HG03060 (cell line): ENCODE results near the gene SCUBE1.

Experiments
- ATAC-seq: cut with Tn5 transposase; IDR thresholded peaks from one replicate; pipeline ENCODE4 v1.9.1; 2021; ENCODE audit warnings: low read depth, moderate number of reproducible peaks; ENCODE audit not compliant: unreplicated experiment

Gene SCUBE1

DNA sequence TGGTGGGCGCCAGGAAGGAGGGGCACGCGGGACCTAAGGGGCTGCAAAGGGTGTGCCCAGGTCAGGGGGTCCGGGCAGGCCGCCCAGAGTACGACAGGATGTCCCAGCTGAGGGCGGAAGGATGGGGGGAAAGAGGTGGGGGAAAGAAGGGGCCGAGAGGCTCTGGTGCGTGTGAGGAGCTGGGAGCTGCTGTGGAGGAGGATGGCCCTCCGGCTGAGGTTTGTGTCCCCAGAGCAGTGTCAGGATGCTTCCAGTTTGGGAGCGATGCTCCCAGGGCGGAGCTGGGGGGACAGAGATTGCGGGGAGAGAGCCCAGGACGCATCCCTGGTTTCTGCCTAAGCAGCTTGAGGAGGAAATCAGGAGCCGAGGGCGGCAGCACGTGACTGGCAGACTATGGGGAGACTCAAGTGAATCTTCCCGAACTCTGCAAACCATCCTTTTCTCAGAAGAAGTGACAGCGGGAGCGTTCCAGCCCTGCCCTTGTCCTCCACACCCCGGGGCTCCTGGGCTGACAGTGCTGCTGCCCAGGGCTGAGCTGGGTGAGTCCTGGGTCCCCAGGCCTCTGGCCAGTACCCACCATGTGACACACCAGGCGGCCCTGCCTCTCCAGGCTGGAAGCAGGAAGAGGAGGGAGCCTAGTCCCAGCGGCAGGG, 136.5 kb downstream of the SCUBE1 start:
- ATAC-seq = no peak

DNA sequence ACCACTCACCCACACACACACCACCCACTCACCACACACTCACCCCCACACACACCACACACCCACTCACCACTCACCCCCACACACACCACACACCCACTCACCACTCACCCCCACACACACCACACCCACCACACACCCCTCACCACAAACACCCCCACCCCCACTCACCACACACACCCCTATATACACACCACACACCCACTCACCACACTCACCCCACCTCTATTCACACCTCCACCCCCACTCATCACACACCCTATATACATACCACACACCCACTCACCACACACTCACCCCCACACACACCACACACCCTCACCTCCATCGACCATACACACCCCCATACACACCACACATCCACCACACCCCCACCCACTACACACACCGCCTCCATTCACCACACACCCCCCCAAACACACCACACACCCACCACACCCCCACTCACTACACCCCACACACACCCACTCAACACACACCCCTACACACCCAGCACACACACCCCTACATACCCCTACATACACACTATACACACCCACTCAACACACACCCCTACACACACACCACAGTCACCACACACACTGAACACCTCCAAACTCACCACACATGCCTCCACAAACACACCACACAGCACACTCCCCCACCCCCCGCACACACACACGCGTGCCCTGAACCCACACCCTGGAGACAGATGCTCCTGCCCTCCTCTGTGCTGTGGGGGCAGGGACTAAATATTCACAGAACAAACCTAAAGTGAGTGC, 137.2 kb downstream of the SCUBE1 start:
- no peak for ATAC-seq

DNA sequence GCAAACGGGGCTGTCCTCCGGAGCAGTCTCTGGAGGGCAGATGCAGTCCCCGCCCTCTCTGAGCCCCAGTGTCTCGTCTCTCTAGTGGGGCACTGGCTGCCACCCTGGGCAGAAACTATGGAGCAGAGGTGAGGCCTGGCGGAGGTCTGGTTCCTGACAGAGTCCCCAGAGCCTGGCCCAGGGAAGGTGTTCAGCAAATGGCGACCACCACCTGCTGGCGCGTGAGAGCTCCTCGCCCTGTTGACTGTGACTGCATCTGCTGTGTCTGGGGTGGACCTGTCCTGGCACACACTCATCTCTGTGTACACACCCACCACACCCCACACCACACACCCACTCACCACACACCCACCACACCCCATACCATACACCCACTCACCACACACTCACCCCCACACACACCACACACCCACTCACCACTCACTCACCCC, 137.9 kb downstream of the SCUBE1 start:
- ATAC-seq = no peak

DNA sequence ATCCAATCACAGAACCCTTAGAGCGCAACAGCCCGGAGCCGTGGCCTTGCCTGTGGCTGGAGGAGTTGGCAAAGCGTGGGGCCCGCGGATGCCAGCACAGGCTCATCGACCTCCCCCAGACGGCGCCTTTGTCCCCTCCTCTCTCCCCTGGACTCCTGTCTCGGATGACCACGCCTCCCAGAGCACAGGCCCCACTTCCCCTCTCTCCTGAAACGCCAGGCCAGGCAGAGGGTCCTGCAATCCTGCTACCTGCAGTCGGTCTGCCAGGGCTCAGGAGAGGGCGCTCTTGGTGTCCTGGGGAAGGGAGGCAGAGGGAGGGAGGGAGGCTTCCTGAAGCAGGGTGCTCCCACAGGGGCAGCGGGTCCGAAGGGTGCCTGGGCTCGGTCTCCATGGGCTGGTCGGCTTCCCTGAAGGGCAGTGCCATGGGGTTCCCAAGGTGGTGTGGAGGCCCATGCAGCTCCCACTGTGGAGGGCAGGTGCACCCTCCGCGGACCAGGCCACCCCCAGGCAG, 139.6 kb downstream of the SCUBE1 start:
- no peak for ATAC-seq

DNA sequence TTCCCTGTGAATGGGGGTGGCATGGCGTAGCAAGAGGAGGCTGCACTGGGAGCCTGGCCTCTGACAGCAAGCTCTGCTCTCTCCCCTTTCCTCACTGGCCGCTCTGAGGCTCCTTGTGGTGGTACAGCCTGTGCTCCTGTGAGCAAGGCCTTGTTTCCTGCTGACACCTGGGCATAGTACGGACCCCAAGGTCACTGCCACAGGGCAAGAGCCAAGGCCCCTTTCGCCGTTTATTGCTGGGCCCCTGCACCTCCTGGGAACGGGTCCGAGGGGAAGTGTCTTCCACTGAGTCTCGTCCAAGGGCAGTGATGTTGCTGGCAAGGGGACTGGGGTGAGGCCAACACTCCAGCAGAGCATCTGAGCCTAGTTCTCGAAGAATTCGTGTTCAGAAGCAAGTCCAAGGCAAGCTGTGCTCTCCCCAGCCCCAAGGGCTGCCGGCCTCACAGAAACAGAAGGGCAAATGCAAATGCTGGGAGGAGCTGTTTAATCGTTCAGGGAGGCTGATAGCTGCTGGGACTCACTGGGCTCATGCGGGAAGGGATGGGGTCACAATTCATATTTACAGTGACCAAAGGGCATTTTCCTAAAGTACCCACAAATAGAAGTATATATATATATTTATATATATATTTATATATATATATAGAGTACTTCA, 140.3 kb downstream of the SCUBE1 start:
- no peak for ATAC-seq

DNA sequence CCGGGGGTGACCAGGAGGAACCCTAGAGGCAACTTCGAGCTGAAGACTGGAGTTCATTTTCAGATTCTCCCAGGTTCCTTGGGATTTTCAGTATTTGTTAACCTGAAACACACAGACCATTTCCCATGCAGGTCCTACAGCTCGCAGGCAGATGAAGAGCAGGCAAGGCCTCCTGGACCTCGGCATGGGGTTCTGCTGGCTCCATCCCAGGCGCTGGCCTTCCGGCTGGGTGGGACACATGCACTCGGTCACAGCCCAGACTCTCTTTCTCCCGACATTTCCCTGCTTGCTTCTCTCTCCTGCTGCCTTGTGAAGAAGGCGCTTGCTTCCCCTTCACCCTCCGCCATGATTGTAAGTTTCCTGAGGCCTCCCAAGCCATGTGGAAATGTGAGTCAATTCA, 140.8 kb downstream of the SCUBE1 start:
- no peak for ATAC-seq

DNA sequence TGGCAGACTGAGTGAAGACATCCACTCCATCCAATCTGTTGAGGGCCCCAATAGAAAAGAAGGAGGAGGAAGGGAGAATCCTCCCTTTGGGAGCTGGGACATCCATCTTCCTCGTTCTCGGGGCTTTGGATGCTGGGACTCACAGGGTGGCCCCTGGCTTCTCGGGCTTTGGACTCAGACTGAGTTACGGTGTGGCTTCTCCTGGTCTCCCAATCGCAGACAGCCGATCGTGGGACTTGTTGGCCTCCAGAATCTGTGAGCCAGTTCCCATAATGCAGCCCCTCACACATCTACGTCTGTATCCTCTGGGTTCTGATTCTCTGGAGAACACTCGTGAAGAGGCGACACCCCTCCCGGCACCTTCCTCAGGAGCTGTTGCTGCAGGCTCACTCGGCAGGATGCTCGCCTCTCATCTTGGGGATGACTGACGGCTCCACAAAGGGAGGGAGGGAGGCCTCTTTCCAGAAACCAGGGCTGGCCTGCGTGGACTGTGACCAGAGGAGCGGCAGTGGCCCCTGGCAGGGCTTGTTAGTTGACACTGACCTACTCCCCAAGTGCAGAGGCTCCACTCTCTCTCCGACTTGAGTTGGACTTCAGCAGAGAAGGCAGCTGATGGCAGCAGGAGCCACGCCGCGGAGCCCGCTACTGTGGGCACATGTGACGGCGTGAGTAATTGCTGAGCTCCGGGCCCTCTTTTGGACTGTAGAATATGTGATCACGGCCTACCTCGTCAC, 141.5 kb downstream of the SCUBE1 start:
- no peak for ATAC-seq

DNA sequence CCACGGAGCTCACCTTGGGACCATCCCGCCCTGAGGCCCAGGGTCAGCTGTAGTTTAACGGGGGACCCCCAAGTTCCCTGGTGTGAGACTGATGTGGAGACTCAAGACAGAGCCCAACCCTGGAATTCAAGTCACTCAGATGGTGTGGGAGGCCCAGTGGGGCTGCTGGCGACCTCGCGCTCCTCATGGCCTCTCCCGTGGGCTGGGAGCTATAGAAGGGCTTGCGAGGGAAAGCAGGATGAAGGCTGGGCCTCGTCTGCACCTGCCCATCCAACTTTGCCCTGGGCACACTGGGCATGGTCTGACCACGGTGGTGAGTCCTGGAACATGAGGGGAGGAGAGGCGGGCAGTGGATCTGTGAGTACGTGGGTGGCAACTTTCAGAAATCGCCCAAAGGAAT, 142.6 kb downstream of the SCUBE1 start:
- ATAC-seq = no peak

DNA sequence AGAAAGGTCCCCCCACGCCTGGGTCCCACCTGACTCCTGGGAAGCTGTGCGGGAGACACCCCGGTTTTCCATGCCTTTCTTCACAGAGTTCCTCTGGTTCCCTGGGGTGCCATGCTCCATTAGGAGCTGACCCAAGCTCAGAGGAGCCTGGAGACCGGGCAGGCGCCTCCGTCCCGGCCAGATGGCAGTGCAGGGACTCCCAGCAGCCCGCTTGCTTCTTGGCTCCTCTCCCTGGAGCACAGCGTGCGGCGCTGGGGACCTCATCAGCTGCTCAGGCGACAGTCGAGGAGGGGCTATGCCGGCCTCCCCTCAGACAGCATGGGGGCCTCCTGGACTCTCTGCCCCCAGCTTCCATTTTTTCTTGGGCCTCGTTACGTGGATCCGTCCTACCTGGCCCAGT, 143.1 kb downstream of the SCUBE1 start:
- no peak for ATAC-seq

DNA sequence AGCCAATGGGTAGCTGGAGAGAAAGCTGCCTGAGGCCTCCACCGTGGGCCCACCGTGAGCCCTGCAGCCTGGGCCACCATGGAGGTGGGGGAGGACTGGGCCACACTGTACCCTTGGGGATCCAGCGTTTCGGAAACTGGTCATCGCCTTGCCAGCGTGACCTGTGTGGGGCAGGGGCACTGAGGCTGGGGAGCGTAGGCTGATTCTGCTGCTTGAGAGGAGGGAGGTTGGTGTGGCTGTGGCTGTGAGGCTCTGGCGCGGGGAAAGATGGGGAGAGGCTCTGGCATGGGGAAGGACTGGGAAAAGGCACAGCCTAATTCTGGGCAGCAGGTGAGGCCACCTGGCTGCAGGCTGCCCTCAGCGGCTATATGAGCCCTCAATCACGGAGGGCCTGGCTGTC, 143.6 kb downstream of the SCUBE1 start:
- no peak for ATAC-seq

DNA sequence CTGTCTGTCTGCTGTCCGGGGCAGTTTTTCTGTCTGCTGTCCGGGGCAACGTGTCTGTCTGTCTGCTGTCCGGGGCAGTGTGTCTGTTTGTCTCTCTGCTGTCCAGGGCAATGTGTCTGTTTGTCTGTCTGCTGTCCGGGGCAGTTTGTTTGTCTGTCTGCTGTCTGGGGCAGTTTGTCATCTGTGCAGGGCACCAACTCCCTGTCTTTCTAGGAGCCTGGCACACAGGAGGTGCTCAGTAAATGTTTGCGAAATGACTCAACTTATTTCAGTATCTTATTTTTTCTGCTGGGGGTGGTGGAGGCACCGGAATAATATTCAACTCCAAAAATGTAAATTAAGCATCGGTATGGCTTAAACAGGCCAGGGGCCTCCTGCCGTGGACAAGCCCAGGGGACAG, 144.2 kb downstream of the SCUBE1 start:
- ATAC-seq = no peak

DNA sequence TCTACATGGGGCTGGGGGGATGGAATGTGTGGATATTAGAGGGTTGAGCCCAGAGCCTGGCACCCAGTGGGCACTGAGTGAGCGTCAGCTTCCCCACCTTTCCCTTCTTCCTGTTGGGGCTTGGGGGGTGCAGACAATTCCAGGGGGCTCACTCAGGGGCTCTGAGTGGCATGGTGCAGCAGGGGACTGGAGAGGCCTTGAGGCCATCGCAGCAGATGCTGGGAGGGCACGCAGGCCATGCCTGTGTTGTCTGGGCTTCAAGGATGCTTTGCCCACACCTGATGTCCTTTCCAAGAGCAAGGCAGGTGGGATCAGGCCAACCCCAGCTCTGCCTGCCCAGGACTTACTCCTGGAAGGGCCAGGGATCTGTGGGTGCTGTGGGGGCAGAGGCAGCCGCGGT, 145.0 kb downstream of the SCUBE1 start:
- ATAC-seq = no peak

DNA sequence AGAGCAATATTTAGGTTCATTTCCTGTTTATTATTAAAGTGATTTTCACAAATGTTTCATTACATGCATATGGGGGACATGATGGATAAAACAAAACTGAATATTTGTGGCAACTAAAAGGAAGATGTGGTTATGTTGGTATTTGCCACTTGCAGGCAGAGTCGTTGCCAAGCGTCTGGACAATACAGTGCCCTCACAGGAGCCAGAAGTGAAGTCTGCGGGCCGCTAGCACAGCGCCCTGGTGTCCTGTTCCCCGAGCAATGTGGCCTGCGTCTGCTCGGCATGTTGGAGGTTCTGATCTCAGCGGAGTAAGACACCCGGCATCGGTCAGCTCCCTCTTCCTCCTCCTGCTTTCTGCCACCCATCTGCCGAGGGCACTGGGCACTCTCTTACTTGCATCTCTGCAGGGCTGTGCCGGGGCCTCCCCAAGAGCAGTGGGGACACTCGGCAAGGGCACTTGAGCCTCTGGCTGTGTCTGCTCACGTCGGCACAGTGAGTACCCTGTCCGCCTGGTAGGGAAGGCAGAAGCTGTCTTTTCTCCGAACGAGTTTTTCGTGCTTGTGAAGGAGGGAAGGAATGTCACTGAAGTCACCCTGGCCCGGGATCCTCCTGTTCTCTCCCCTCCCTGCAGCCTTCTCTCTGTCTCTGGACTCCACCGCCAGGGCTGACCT, 145.8 kb downstream of the SCUBE1 start:
- no peak for ATAC-seq

DNA sequence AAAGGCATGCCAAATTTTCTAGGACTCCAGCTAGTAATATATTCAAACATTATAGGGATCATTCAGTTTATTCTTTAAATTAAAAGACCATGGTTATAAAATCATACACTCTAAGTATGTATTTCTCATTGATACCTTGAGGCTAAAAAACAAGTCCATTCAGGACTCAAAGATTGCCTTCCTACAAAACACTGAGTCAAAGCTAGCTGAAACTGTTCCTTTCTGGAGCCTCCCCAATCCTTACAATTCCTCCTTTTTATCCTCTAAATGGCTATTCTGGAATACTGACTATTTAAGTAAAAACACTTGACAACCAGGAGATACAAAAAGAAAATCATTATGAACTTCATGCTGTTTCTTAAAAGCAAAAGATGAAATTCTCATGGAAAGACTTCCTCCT, 151.3 kb downstream of the SCUBE1 start:
- ATAC-seq = no peak

DNA sequence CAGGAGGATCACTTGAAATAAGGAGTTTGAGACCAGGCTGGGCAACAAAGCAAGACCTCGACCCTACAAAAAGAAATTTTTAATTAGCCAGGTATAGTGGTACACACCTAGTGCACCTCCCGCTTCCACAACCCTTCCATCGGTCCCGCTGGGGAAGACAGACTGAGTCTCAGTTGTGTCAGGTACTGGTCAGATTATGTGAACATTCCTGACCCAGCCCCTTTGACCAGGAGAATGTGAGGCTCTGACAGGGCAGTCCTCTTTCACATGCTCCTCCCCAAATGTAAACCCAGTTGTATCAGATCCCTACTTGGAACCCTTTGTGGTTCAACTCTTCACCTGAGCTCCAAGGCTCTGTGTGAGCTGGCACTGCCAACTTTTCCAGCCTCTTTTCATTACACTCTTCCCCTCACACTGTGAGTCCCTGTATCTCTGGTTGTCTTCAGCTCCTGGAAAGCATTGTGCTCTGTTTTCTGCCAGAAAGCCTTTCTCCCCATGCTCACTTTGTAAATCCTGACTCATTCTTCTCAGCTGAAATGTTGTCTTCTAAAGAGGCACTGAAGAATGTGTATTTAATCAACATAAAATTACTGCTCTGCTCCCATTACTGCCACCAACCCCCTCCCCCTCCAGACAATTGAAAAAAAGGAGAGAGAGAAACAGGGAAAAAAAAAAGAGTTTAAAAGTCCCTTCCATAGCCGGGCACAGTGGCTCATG, 154.2 kb downstream of the SCUBE1 start:
- ATAC-seq = no peak

DNA sequence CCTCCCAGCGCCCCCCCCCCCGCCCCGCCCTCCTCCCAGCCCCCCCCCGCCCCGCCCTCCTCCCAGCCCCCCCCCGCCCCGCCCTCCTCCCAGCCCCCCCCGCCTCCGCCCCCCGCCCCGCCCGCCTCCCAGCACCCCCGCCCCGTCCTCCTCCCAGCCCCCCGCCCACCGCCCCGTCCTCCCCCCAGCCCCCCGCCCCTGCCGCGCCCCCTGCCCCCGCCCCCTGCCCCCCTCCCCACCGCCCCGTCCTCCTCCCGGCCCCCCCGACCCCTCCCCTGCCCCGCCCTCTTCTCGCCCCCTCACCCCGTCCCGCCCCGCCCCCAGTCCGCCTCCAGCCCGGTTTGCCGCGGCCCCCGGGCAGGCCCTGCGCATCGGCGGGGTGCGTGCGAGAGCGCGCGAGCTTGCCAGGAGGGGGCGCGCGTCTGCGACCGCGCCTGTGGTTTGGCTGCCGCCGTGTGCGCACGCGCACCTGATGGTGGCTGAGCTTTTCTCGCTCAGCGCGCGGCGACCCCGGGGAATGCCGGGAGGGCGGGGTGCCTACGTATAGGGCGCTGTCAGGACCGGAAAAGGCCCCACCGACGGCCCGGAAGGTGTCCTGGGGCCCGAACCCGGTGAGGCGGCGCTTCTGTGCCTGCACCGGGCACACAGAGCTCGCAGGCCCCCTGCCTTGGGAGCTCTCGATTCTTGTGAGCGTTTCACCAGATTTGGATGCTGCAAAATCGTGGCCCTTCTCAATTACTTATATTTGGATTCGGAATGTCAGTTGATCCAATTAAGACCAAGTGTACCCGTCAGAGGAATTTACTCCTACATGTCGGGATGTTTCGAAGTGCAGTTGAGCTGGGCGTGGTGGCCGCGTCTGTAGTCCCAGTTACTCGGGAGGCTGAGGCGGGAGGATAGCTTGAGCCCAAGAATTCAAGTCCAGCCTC, 155.7 kb downstream of the SCUBE1 start:
- ATAC-seq = peak; percentile 58

DNA sequence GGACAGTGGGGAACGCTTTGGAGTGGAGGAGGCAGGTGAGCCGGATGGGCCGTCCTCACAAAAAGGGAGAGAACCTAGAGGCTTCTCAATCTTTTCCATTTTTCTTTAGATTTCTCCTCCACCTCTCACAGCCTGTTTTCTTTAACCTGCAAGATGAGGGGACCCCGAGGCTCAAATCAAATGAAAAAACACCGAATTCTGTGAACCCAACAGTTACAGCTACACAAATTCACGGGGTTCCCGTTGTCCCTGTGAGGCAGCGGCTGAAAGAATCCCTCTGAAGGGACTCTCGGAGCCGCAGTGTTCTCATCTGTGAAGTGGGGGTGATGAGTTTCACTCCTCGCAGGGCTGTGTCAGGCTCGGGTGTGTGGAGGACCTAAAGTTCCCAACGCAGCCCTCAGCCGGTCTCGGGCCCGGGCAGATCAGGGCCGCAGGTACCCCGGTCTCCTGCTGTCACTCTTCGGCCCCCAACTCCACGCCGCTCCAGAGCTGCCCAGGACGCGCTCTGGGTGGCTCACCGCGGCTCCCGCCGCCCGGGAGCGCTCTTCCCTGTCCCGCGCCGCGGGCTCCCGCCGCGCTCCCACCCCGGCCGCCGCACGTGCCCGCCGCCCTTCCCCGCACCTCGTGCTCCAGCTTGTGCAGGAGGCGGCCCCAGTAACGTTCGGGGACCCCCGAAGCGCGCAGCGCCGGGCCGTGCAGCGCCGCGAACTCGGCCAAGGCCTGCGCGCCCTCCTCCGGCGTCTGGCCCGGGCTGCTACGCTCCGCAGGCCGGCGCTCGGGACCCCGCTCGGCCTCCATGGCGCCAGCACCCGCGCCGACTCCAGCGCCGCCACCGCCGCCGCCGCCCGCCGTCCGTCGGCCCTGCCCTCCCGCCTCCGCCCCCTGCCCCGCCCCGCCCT, 156.7 kb downstream of the SCUBE1 start, which contains the start of gene TTLL12:
TSS of gene TTLL12 (minus strand) at position 863 of the 899 bp plus-strand sequence. CDS start at position 798, 65 bp downstream.
- no peak for ATAC-seq

DNA sequence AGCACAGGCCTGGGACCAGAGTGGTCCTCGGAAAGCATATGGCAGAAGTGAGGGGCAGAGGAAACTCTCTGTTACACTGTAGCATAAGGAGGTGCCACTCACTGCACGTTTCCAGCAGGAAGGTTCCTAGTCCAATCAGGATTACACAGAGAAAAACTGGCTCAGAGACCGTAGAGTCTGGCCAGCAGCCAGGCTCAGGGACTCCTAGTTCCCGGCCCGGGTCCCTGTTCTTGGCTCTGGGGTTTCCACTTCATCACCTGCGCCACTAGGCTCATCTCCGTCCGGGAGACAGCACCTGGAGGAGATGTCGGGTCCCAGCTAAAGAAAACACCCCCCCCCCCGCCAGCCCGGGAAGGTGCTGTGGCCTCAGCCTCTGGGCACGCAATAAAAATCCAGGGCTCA, 157.3 kb downstream of the SCUBE1 start:
- ATAC-seq = no peak
